Dermis microvascular lymphatic vessel endothelial cell (primary cell): ENCODE measurements around the gene CCSER1. TPM values are rescaled to one million over a fixed set of nuclear protein-coding genes. Genes with fewer than 3 reads are reported as not detected.
A peak's percentile ranks its signal among the peaks of the same experiment; 100 is the strongest.
"Not testable (repeated sequence)": the region's sequence is repeated elsewhere in the genome, so short reads cannot be mapped to it uniquely, and the experiment has no call there.

Experiments used
- DNase-seq, 2 donors: peaks; one replicate each; pipeline versions ENCODE4 v3.0.0 to v3.0.0-alpha.2; 2010; ENCODE audit warnings: low read depth in 2 of 2
- total RNA-seq: library from RNA; depleted of rRNA; stranded (reverse); fragments of >200 nt; gene quantifications from 2 replicates; pipeline ENCODE4 v1.2.1, GENCODE V29; 2014

The CCSER1 gene
- total RNA-seq, 1 donor from 2014 or later: 0.13 TPM

DNA sequence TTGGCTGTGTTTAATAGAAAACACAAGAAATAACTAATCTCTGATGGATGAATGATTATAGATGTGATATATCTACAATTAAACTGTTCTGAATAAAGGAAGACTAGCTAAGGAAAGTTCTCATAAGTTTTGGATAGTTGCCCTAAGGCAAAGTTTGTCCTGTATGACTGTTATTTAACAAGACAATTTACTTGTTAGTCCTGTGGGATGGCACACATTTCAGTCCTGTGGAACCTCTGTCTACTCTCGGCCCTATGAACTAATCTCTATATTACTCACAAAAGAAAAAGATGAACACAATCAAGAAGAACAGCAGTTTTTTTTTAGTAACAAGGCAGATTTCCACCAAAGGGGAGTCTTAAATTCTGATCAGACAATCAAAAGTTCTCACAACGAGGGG, 314.6 kb downstream of the CCSER1 start:
- no peak for DNase-seq

DNA sequence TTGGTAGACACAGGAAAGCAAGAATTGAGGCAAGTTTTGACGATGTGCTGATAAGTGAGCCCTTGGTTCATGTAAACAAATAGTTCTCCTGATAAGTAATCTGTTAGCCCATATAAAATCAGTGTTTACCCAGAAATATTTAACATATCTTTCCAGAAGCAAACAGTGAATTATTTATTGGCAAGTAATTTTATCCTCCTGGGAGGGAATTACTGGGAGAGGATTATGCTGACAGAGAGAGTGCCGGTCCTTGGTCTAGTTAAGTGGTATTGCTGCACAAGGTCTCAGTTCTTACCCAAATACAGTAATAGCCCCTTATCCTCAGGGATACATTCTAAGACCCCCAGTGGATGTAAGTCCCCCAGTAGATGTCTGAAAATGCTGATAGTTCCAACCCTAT, 315.4 kb downstream of the CCSER1 start:
- no peak for DNase-seq

DNA sequence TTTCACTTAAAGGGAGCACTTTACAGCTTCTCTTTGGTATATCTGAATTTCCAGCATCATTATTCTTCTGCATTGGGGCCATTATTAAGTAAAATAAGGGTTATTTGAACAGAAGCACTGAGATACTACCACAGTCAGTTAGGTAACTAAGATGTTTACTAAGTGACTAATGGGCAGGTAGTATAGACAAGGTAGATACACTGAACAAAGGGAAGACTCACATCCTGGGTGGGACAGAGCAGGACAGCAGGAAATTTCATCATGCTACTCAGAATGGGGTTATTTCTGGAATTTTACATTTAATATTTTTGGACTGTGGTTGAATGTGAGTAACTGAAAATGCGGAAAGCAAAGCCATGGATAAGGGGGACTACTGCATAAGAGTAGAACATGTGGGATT, 316.0 kb downstream of the CCSER1 start:
- DNase-seq: no peak

- DNase-seq: no peak
Observed at GRCh38 chr4:90444904-90445303, 317.7 kb downstream of the CCSER1 start.

DNA sequence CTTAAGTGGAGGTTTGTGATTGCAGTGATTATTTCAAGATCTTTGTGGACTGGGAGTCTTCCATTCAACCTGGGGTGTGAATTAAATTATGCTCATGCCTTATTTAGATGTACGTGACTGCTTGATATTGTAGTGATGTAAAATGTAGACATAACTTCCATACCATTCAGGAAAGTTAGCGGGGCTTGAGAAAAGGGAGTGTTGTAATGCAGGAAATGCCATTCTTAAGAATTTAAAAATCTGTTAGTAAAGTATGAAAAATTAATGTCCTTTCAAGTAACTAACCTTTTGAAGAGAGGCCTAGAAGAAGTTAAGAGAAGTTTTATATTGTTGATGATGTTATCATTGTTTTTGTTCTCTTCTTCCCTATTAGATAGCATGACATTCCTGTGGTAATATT, 318.2 kb downstream of the CCSER1 start:
- DNase-seq: no peak

DNA sequence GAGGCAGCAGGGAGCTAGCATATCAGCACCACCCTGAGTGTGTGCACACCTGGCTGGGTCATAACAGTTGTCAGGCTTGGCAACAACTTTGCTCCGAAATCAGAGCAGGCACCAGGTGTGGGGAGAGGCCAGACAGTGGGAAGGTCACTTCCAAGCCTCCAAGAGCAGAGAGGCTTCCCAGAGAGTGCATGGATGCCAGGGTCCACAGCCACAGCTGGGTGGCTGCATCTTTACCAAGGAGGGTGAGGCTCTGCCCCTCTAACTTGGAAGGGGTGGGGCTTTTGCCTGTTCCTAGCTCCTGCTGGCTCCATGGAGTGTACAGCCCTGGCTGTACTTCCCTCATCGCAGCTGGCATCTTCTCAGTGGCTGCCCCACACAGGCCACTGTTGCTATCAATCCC, 322.4 kb downstream of the CCSER1 start:
- DNase-seq: no peak

DNA sequence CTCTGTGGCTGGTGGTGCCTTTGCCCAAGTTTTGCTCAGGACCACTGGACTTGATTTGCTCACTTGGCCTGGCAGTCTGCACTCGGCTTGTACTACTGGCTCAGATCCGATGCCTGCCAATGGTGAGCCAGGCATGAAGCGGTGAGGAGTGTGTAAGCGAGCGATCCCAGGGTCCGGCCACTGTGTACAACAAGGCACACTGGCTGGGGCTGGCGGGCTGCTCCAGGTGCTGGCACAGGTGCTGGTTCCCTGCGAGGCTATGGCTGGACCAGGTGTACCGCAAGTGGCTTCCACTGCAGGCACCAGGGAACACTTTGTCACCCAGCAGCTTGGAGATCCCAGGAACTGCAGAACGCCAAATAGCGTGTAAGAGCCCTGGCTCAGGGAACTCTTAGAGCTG, 329.7 kb downstream of the CCSER1 start:
- DNase-seq: no peak

DNA sequence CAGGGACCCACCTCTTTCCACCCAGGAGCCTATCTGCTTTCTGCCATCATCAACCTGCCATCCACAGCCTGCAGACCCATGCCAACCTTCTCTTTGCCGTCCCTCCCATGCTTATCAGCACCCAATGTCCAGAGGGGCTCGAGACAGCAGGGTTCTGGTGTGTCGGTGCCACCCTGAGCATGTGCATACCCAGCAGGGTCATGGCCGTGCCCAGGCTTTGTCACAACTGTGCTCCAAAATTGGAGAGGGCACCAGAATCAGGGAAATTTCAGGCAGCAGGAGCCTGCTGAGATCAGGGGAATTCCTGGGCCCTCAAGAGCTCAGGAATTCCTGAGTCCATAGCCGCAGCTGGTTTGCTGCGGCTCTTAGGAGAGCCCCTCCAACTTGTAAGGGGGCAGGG, 330.6 kb downstream of the CCSER1 start:
- DNase-seq: no peak

DNA sequence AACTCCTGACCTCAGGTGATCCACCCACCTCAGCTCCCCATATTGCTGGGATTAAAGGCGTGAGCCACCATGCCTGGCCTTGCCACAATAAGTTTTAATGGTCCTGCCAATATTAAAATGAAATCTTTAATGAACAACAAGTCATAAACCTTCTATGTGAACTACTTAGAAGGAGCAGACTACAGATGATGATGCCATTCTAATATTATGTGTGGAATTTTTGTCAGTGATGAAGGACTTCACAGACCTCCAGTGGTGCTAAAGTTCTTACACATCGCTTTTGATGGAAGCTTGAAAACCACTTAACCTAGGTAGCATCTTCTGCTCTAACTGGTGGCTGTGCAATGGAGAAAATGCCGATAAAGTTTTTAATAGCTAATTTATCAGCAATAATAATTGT, 331.4 kb downstream of the CCSER1 start:
- no peak for DNase-seq

DNA sequence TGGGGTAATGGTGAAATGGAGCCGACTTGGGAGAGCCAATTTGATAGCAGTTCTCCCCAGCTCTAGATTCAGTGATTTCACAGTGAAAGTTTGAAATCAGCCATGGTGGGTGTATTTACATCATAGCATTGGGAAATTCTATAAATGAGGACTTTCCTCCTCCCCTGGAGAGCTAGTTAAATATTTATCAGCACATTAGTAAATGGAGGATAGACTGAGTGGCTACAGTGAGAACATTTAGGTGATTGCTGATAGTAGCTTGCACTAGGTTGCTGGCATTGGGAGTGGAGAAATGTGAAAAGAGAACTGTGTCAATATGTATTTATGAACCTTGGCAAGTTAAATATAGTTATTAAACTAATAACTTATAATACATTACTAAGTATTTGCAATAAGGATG, 347.3 kb downstream of the CCSER1 start:
- DNase-seq: no peak

DNA sequence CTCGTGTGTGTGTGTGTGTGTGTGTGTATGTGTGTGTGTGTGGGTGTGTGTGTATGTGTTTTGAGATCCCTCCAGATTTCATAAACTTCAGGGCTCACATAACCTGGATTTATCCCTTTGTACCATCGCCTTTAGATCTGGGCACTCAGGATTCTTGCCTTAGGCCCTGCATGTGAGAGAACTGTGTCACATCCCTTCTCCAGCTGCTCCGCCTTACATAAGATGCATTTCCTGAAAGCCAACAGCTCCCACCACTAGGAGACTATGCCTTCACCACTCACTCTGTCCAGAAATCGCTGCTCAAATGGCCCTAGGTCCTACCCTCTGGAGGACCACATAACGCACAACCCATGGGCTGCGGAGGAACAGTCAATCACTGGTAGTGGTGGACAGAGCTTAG, 348.8 kb downstream of the CCSER1 start:
- no peak for DNase-seq

GRCh38 chr4:90476586-90476985, 349.4 kb downstream of the CCSER1 start:
- DNase-seq: no peak

DNA sequence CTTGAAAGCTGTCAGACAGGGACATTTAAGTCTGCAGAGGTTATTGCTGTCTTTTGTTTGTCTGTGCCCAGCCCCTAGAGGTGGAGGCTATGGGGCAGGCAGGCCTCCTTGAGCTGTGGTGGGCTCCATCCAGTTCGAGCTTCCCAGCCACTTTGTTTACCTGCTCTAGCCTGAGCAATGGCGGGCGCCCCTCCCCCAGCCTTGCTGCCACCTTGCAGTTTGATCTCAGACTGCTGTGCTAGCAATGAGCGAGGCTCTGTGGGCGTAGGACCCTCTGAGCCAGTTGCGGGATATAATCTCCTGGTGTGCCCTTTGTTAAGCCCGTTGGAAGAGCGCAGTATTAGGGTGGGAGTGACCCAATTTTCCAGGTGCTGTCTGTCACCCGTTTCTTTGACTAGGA, 357.7 kb downstream of the CCSER1 start:
- DNase-seq: not testable (repeated sequence)

DNA sequence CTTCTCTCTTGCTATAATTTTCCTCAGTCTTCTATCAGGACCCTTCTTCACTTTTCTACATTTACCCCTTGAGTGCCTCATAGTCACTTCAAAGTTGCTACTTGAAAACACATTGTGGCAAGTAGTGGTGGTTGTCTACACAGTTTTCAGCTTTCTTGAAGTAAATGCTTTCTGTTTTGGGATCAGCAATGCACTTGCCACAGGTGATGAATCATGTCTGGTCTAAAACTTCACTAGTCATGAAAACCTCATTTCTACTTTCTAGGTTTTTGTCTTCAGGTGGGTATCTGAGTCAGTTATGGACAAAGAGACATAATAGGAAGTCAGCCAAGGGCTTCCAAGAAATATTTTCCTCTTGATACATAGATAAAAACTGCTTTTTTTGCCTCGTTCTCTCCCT, 359.2 kb downstream of the CCSER1 start:
- no peak for DNase-seq

- no peak for DNase-seq
Observed at GRCh38 chr4:90495211-90495610, 368.0 kb downstream of the CCSER1 start.

GRCh38 chr4:90495936-90496335, 368.7 kb downstream of the CCSER1 start:
- no peak for DNase-seq

- DNase-seq: no peak
Observed at GRCh38 chr4:90498175-90498574, 371.0 kb downstream of the CCSER1 start.

- no peak for DNase-seq
Observed at GRCh38 chr4:90503677-90504076, 376.5 kb downstream of the CCSER1 start.

GRCh38 chr4:90515191-90515590, 388.0 kb downstream of the CCSER1 start:
- DNase-seq: no peak

DNA sequence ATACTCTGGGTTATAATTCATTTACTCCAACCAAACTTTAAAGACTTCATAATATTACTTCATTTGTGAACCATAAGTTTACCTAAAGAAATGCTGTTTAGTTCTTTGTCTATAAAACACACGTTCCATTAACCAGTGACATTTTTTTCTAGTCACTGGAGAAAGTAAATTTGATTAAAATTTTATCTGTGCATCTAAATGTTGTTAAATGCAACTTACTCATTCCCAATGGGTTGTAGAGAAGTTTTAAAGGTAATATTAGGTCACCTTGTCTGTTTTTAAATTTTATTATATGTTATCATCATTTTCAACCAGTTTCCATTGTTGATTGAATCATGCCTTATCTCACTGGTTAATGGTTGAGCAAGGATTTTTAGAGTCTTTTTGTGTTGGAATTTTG, 401.4 kb downstream of the CCSER1 start:
- DNase-seq: no peak

GRCh38 chr4:90536408-90536807, 409.2 kb downstream of the CCSER1 start:
- no peak for DNase-seq

DNA sequence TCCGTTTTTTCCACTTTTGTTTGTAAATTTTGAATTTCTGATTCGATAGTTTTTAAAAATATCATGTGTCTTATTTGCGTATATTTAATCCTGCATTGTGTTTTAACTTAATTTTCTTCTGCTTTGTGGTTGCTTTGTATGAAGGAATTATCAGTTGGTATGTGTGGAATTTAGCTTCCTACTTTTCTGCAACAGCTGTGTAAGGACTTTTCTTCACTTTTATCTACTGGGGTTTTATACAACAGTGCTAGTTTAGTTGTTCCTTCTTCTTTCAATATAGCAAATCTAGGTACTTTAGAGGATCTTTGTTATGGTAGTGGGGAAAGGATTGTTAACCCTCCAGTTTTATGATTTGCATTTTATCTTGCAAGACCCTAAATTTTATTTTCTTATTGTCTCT, 410.3 kb downstream of the CCSER1 start:
- DNase-seq: no peak

GRCh38 chr4:90540536-90540935, 413.3 kb downstream of the CCSER1 start:
- DNase-seq: no peak

GRCh38 chr4:90542216-90542615, 415.0 kb downstream of the CCSER1 start:
- DNase-seq: peak in 1 of 2 donors; percentile 0
